Upper lobe of left lung (tissue), 6 donors: ENCODE data around the gene SHROOM4. TPM values are rescaled to one million over a fixed set of nuclear protein-coding genes. Genes with fewer than 3 reads are reported as not detected.

Experiments
- ATAC-seq, 2 donors: fragments of 200-7000 bp; cut with Tn5 transposase; one replicate each; pipeline ENCODE4 v1.9.1; 2022; ENCODE audit warnings: mild to moderate bottlenecking in 2 of 2, moderate library complexity in 2 of 2; ENCODE audit not compliant: low FRiP score in 2 of 2
- DNase-seq, 2 donors: peaks; one replicate each; pipeline ENCODE4 v3.0.0-alpha.2; 2019 to 2020
- H3K27ac ChIP-seq, 4 donors: fragments of 200-600 bp; sonication (generic); one replicate each; pipeline ENCODE4 v1.5.1; 2016 to 2019
- H3K27me3 ChIP-seq, 4 donors: fragments of 200-600 bp; sonication (generic); one replicate each; pipeline ENCODE4 v1.5.1; 2017 to 2019
- H3K36me3 ChIP-seq, 4 donors: fragments of 200-600 bp; sonication (generic); one replicate each; pipeline ENCODE4 v1.5.1; 2016 to 2019
- H3K4me1 ChIP-seq, 4 donors: fragments of 200-600 bp; sonication (generic); one replicate each; pipeline ENCODE4 v1.5.1; 2018 to 2019
- H3K4me3 ChIP-seq, 4 donors: fragments of 200-600 bp; sonication (generic); one replicate each; pipeline ENCODE4 v1.5.1; 2017 to 2019; ENCODE audit warnings: mild to moderate bottlenecking in 2 of 4, moderate library complexity in 1 of 4
- H3K9me3 ChIP-seq, 4 donors: fragments of 200-600 bp; sonication (generic); one replicate each; pipeline ENCODE4 v1.5.1; 2018 to 2019
- EP300 ChIP-seq, 4 donors: sonication (generic); formaldehyde crosslinking; IDR thresholded peaks; one replicate each; pipeline ENCODE4 v1.5.1; 2017; ENCODE audit warnings: antibody characterized with exemption in 4 of 4, control low read depth in 2 of 4
- POLR2A ChIP-seq, 4 donors: fragments of 450-650 bp; IDR thresholded peaks; one replicate each; pipeline ENCODE4 v1.5.1; 2016 to 2017; ENCODE audit warnings: antibody characterized with exemption in 4 of 4, mild to moderate bottlenecking in 2 of 4
- POLR2AphosphoS5 ChIP-seq, 2 donors: sonication (generic); formaldehyde crosslinking; IDR thresholded peaks; one replicate each; pipeline ENCODE4 v1.5.1; 2017; ENCODE audit warnings: antibody characterized with exemption in 2 of 2
- WGBS, 2 donors: methylation state at CpG; one replicate each; pipeline ENCODE4 v1.1.5; 2017 to 2018; 5-methylcytosine and 5-hydroxymethylcytosine counted together
- total RNA-seq, 6 donors: library from RNA; depleted of rRNA in 4 of 6; stranded (reverse); fragments of >200 nt in 4 of 6; gene quantifications; one replicate each; pipeline versions ENCODE4 v1.1.0 to v1.2.1, GENCODE V29; 2016 to 2021
- TF ChIP-seq, protein P1 (sequence below), 6 experiments: fragments of 450-650 bp in 4 of 6; fragments of 200-600 bp in 2 of 6; sonication (generic) in 2 of 6; IDR thresholded peaks; one replicate each; pipeline ENCODE4 v1.5.1; 2016 to 2019; ENCODE audit warnings: antibody characterized with exemption in 6 of 6
- donor health status: DM: no; HTN: no; CAD: no; lungs with moderate emphysema.
- donor health status: DM: no; HTN: yes; CAD: no; lungs with severe emphysema.

Gene SHROOM4
- total RNA-seq, 6 donors from 2014 or later, result 26.7 to 51.4 (median 35.3) TPM

DNA sequence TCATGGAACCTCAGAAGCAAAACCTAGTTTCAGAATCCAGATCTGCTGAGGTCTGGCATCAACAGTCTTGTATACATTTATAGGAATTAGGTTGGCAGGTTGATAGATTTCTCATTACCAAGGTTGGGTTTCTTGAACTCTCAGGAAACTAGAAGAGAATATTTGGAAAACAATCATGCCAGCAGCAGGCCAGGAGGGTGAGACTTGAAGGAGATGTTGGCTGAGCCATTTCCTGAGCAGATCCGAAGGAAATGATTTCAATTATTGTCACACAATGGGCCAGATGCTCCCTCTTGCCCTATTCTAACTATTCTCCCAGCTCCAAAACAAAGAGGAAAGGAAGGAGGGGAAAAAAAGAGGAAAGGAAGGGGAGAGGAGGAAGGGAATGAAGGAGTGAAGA lies 45.2 kb downstream of the SHROOM4 start:
- Histone ChIP-seq H3K27ac (peak overlapping the region in 2 of 4 donors; percentile 1 to 39), H3K9me3 (no peaks in the 10 kb centered on the region), H3K4me1 (peaks cover 0 to 8% (median 2%) of the 10 kb centered on the region in 4 donors), H3K36me3 (no peaks in the 10 kb centered on the region), H3K27me3 (no peaks in the 10 kb centered on the region), H3K4me3 (no peak overlapping the region)
- TF ChIP-seq POLR2AphosphoS5 (IDR thresholded peaks at IDR 0.05), result no peak
- TF ChIP-seq, protein P1, sequence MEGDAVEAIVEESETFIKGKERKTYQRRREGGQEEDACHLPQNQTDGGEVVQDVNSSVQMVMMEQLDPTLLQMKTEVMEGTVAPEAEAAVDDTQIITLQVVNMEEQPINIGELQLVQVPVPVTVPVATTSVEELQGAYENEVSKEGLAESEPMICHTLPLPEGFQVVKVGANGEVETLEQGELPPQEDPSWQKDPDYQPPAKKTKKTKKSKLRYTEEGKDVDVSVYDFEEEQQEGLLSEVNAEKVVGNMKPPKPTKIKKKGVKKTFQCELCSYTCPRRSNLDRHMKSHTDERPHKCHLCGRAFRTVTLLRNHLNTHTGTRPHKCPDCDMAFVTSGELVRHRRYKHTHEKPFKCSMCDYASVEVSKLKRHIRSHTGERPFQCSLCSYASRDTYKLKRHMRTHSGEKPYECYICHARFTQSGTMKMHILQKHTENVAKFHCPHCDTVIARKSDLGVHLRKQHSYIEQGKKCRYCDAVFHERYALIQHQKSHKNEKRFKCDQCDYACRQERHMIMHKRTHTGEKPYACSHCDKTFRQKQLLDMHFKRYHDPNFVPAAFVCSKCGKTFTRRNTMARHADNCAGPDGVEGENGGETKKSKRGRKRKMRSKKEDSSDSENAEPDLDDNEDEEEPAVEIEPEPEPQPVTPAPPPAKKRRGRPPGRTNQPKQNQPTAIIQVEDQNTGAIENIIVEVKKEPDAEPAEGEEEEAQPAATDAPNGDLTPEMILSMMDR (IDR thresholded peaks at IDR 0.05), result no peak
- TF ChIP-seq EP300 (IDR thresholded peaks at IDR 0.05), result no peak
- no peak for TF ChIP-seq POLR2A (IDR thresholded peaks at IDR 0.05)
- ATAC-seq (no peak), DNase-seq (no peak)
- WGBS, 2 donors, result 25 to 39% methylated on average over 1 of the region's 1 CpG

DNA sequence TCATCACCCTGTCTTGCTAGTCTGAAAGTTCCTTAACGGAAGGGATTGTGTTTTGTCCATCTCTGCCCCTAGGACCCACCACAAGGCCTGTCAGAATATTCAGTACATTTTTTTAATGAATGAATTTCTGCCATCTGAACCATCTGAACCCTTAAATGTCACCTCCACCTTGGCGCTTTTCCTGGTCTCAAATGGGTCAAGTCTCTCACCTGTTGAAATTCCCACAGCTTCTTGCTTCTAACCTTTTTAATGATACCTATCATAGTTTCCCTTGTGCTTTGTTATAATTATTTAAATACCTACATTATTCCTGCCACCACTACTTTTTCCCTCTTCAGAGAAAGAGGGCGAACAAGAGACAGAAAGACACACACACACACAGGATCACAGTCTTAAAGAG lies 48.0 kb downstream of the SHROOM4 start:
- no peak for TF ChIP-seq POLR2AphosphoS5 (IDR thresholded peaks at IDR 0.05)
- TF ChIP-seq, protein P1 (IDR thresholded peaks at IDR 0.05), result no peak
- TF ChIP-seq EP300 (IDR thresholded peaks at IDR 0.05), result no peak
- TF ChIP-seq POLR2A (IDR thresholded peaks at IDR 0.05), result no peak
- WGBS, 2 donors, result 63 to 98% methylated on average over 3 of the region's 3 CpGs

DNA sequence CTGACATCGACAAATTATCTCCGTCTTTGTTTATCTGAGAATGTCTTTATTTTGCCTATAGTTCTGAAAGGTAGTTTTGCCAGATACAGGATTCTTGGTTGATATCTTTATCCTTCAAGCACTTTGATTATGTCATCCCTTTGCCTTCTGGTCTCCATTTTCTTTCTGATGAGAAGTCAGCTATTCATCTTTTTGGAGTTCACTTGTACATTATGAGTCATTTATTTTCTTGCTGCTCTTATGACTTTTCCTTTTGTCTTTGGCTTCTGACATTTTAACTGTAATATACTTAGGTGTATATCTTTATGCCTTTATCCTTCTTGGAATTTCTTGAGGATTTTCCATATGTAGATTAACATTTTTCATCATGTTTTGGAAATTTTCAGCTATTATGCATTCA lies 51.4 kb downstream of the SHROOM4 start:
- 63 to 77% methylated on average over 2 of the region's 2 CpGs for WGBS, 2 donors
- Histone ChIP-seq H3K9me3 (no peaks in the 10 kb centered on the region), H3K36me3 (no peaks in the 10 kb centered on the region), H3K4me3 (no peak overlapping the region), H3K27ac (no peak overlapping the region), H3K27me3 (no peaks in the 10 kb centered on the region), H3K4me1 (no peaks in the 10 kb centered on the region)
- no peak for TF ChIP-seq EP300 (IDR thresholded peaks at IDR 0.05)
- TF ChIP-seq POLR2AphosphoS5 (IDR thresholded peaks at IDR 0.05), result no peak
- no peak for TF ChIP-seq POLR2A (IDR thresholded peaks at IDR 0.05)
- TF ChIP-seq, protein P1 (IDR thresholded peaks at IDR 0.05), result no peak
- DNase-seq (no peak), ATAC-seq (no peak)

More for the DNA sequence above, 48.0 kb downstream of the SHROOM4 start:
- H3K36me3 ChIP-seq, result no peaks in the 10 kb centered on the region
- no peaks in the 10 kb centered on the region for H3K9me3 ChIP-seq
- H3K4me3 ChIP-seq, result no peak overlapping the region
- DNase-seq, result no peak
- no peak overlapping the region for H3K27ac ChIP-seq
- no peak for ATAC-seq
- H3K4me1 ChIP-seq, result peaks cover 0 to 4% (median 1%) of the 10 kb centered on the region in 4 donors
- no peaks in the 10 kb centered on the region for H3K27me3 ChIP-seq

DNA sequence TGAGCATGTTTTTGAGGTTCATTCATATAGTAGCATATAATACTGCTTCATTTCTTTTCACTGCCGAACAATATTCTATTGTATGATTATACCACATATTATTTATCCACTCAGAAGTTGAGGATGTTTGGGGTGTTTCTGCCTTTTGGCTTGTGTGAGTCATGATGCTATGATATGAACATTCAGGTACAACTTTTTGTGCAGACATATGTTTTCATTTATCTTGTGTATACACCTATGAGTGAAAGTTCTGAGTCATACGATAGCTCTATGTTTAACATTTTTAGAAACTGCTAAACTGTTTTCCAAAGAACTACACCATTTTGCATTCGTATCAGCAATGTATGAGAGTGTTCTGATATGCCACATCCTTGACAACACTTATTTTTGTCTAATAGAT lies 57.7 kb downstream of the SHROOM4 start:
- Histone ChIP-seq H3K27ac (no peak overlapping the region), H3K27me3 (no peaks in the 10 kb centered on the region), H3K4me3 (no peak overlapping the region), H3K9me3 (no peaks in the 10 kb centered on the region), H3K36me3 (no peaks in the 10 kb centered on the region), H3K4me1 (no peaks in the 10 kb centered on the region)
- TF ChIP-seq EP300 (IDR thresholded peaks at IDR 0.05) (no peak), POLR2A (IDR thresholded peaks at IDR 0.05) (no peak), POLR2AphosphoS5 (IDR thresholded peaks at IDR 0.05) (no peak)
- TF ChIP-seq, protein P1 (IDR thresholded peaks at IDR 0.05), result no peak
- ATAC-seq (no peak), DNase-seq (no peak)
- WGBS, 2 donors, result 79 to 88% methylated on average over 3 of the region's 3 CpGs

DNA sequence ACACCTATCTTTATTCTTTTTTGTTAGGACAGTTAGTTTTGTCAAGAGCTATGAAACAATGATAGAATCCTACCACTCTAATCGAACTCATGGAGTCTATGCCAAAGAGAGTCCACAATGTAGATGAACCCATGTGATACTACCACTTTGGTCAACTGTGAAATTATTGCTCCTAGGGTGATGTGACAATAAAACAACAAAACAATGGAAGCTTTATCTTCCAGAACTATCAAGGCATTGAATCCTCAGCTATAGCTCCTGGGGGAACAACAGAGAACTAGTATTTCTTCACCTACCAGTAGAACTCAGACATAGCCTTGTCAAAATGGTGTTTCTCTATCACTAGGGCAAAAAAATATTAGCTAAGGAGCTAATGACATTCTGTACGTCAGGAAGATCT lies 62.9 kb downstream of the SHROOM4 start:
- no peaks in the 10 kb centered on the region for H3K9me3 ChIP-seq
- no peaks in the 10 kb centered on the region for H3K4me1 ChIP-seq
- H3K36me3 ChIP-seq, result no peaks in the 10 kb centered on the region
- TF ChIP-seq, protein P1 (IDR thresholded peaks at IDR 0.05), result no peak
- TF ChIP-seq POLR2AphosphoS5 (IDR thresholded peaks at IDR 0.05) (no peak), EP300 (IDR thresholded peaks at IDR 0.05) (no peak), POLR2A (IDR thresholded peaks at IDR 0.05) (no peak)
- H3K4me3 ChIP-seq, result no peak overlapping the region
- no peaks in the 10 kb centered on the region for H3K27me3 ChIP-seq
- 54 to 77% methylated on average over 2 of the region's 2 CpGs for WGBS, 2 donors
- DNase-seq (no peak), ATAC-seq (no peak)
- H3K27ac ChIP-seq, result no peak overlapping the region
